PFSK-1 (cell line): ENCODE measurements around the gene STRN4.

ENCODE experiments used
- FOXP2 ChIP-seq: optimal IDR thresholded peaks from 2 replicates; pipeline ENCODE3; 2011; ENCODE audit warnings: borderline replicate concordance, control low read depth, inconsistent platforms; ENCODE audit not compliant: insufficient read depth; ENCODE audit errors: extremely low read length, extremely low read depth
- POLR2AphosphoS5 ChIP-seq: IDR thresholded peaks from 2 replicates; pipeline ENCODE4 v1.6.1; 2012; ENCODE audit warnings: low read depth, mild to moderate bottlenecking, control low read depth, low read length, moderate library complexity
- REST ChIP-seq, 2 experiments: IDR thresholded peaks; 2 replicates each; pipeline versions ENCODE4 v1.6.1 to v1.8.0; 2011 to 2012; ENCODE audit warnings: low read depth in 2 of 2, low read length in 2 of 2, control low read depth in 1 of 2, inconsistent platforms in 1 of 2, mild to moderate bottlenecking in 1 of 2, moderate library complexity in 1 of 2; ENCODE audit not compliant: insufficient read depth in 1 of 2
- SIN3A ChIP-seq: IDR thresholded peaks from 2 replicates; pipeline ENCODE4 v1.6.1; 2012; ENCODE audit warnings: mild to moderate bottlenecking, low read length, moderate library complexity, borderline replicate concordance; ENCODE audit not compliant: insufficient read depth
- TAF1 ChIP-seq: IDR thresholded peaks from 2 replicates; pipeline ENCODE4 v1.6.1; 2012; ENCODE audit warnings: low read length, control low read depth, borderline replicate concordance; ENCODE audit not compliant: insufficient read depth

Gene STRN4

DNA sequence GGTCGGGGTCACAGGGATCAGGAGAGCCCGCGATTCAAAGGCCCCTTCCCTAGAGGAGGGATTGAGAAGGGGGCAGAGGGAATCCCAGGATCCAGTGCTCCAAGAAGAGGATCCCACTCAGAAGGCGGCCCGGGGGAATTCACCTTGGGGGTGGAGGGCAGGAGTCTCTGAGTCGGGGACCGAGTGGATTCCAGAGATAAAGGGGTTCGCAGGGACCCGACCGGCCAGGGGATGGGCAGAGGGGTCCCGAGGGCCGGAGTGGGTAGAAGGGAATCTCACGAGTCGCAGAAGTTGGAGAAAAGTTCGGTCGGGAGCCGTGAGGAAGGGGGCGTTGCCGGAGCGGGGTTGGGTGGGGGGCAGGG, 29.6 kb downstream of the STRN4 start:
- TF ChIP-seq TAF1 (no peak), SIN3A (no peak), FOXP2 (no peak), REST (IDR thresholded peaks at IDR 0.05; ENCODE audit: insufficient read depth in 1 of 2, low read depth in 2 of 2, low read length in 2 of 2) (no peak), POLR2AphosphoS5 (no peak)

- TF ChIP-seq TAF1: no peak
- no peak for TF ChIP-seq SIN3A
- no peak for TF ChIP-seq REST (IDR thresholded peaks at IDR 0.05; ENCODE audit: insufficient read depth in 1 of 2, low read depth in 2 of 2, low read length in 2 of 2)
- TF ChIP-seq POLR2AphosphoS5: no peak
- no peak for TF ChIP-seq FOXP2
These were observed 30.1 kb downstream of the STRN4 start for GRCh38 chr19:46715975-46716671.

DNA sequence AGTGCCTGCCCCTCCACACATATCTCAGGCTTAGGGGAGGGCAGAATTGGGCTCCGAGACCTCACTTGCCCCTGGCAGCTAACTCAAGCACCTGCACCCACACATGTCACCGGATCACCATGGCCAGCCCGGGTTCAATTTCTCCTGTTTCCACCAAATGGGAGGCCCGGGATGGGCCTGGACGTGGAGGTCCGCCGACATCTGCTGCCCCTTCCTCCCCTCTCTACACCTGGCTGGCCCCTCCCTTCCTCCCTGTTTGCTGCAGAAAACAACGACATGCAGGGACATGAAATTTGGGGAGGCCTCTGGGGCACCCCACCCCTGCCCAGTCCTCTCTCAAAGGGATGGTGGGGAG, 30.7 kb downstream of the STRN4 start:
- no peak for TF ChIP-seq SIN3A
- TF ChIP-seq REST (IDR thresholded peaks at IDR 0.05; ENCODE audit: insufficient read depth in 1 of 2, low read depth in 2 of 2, low read length in 2 of 2): no peak
- no peak for TF ChIP-seq POLR2AphosphoS5
- TF ChIP-seq TAF1: no peak
- TF ChIP-seq FOXP2: no peak

- TF ChIP-seq REST (IDR thresholded peaks at IDR 0.05; ENCODE audit: insufficient read depth in 1 of 2, low read depth in 2 of 2, low read length in 2 of 2) (no peak), SIN3A (no peak), FOXP2 (no peak), POLR2AphosphoS5 (no peak; the same call in 1 of the 2 replicates), TAF1 (no peak)
These were observed 31.7 kb downstream of the STRN4 start for GRCh38 chr19:46714444-46715106.

DNA sequence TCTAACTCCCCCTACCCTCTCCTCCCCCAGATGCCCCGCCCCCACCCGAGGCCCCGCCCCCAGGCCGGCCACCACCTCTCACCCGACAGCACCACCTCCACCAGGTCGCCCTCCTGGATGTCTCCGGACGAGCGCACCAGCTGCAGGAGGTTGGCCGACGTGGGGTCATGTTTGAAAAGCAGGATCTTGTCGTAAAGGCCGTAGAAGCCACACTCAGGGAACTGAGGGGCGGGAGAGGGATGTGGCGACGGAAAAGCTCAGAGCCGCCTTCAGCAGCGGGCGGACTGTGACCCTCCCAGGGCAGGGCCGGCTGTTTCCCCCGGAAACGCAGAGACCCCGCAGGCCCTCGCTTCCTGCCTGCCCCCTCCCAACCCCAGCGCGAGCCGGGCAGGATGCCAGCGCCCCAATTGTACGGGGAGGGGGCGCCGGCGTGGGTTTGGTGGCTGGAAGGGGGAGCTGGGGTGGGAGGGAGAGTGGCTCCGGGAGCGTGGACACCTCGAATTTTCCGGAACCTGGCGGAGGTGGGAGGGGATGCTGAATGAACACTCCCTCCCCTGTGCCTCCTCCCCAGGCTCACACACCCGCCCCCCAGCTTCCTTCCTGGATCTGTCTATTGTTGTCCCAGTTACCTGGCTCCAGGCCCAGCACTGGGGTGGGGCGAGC, 32.3 kb downstream of the STRN4 start:
- TF ChIP-seq SIN3A (peak; percentile 75; the same call in 1 of the 2 replicates), TAF1 (0 out of 2 replicates have a peak, but pooled peaks have one; percentile 44), POLR2AphosphoS5 (0 out of 2 replicates have a peak, but pooled peaks have one; percentile 38), REST (IDR thresholded peaks at IDR 0.05; ENCODE audit: insufficient read depth in 1 of 2, low read depth in 2 of 2, low read length in 2 of 2) (no peak), FOXP2 (peak; percentile 45)
